Dendritic cell treated with granulocyte-macrophage colony-stimulating factor and Interleukin-4, amounts not matched to agents 40 ng/mL and 50 ng/mL, for 4 days (primary cell): ENCODE results near the gene ICAM1.
A peak's percentile ranks its signal among the peaks of the same experiment; 100 is the strongest.
"Not testable (repeated sequence)": the region's sequence is repeated elsewhere in the genome, so short reads cannot be mapped to it uniquely, and the experiment has no call there.

Experiments
- H3K27ac Mint-ChIP-seq: one replicate; pipeline ENCODE4 v1.8.0; 2022; ENCODE audit warnings: mild to moderate bottlenecking, mixed read lengths
- H3K27me3 Mint-ChIP-seq: one replicate; pipeline ENCODE4 v1.8.0; 2022; ENCODE audit warnings: mild to moderate bottlenecking, mixed read lengths
- H3K36me3 Mint-ChIP-seq: one replicate; pipeline ENCODE4 v1.8.0; 2022; ENCODE audit warnings: low read depth, mixed read lengths
- H3K4me1 Mint-ChIP-seq: one replicate; pipeline ENCODE4 v1.8.0; 2022; ENCODE audit warnings: low read depth, mixed read lengths
- H3K4me3 Mint-ChIP-seq: one replicate; pipeline ENCODE4 v1.8.0; 2022; ENCODE audit warnings: mild to moderate bottlenecking, moderate library complexity, mixed read lengths
- H3K9me3 Mint-ChIP-seq: one replicate; pipeline ENCODE4 v1.8.0; 2022; ENCODE audit warnings: mixed read lengths
- intact Hi-C: fragments of 100-400 bp; cut with micrococcal nuclease; formaldehyde crosslinking; loops from one replicate; pipeline ENCODE4 v1.15.0; 2022

ICAM1 gene

GRCh38 chr19:10231612-10232228 is 39.2 kb upstream of the ICAM1 start:
- intact Hi-C loops: loop anchor here (2.0 to 5.0 kb wide), 2 partner anchors 19 to 34 kb away; no protein-coding TSS in a partner anchor
- Mint-ChIP-seq H3K36me3 (peaks cover 27% of the 10 kb centered on the region), H3K27ac (peak overlapping the region; percentile 91), H3K27me3 (peaks cover 6% of the 10 kb centered on the region), H3K9me3 (no peaks in the 10 kb centered on the region), H3K4me1 (peaks cover 36% of the 10 kb centered on the region), H3K4me3 (peak overlapping the region; percentile 92)

DNA sequence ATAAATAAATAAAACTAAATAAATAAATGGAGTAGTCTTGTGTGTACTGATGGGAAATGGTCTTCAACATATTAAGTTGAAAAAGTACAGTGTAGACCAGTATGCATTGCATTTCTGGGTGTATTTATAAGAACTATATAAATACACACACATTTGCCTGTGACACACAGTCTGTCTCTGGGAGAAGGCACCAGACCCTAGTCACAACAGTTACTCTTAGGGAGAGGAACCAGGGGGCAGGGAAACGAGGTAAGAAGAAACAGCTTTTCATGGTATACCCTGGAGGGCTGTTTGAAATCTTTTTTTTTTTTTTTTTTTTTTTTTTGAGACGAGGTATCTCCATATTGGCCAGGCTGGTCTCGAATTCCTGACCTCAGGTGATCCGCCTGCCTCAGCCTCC is 37.0 kb upstream of the ICAM1 start:
- Mint-ChIP-seq H3K4me3 (no peak overlapping the region), H3K4me1 (peaks cover 31% of the 10 kb centered on the region), H3K27me3 (peaks cover 6% of the 10 kb centered on the region), H3K27ac (no peak overlapping the region), H3K9me3 (no peaks in the 10 kb centered on the region), H3K36me3 (peaks cover 12% of the 10 kb centered on the region)
- intact Hi-C loops: loop anchor here (5.0 kb wide), 1 partner anchor 37 kb away; no protein-coding TSS in a partner anchor

- intact Hi-C loops: no loop called here
- H3K9me3 Mint-ChIP-seq: no peaks in the 10 kb centered on the region
- peaks cover 10% of the 10 kb centered on the region for H3K36me3 Mint-ChIP-seq
- peaks cover 26% of the 10 kb centered on the region for H3K4me1 Mint-ChIP-seq
- no peak overlapping the region for H3K27ac Mint-ChIP-seq
- H3K4me3 Mint-ChIP-seq: no peak overlapping the region
- H3K27me3 Mint-ChIP-seq: peaks cover 6% of the 10 kb centered on the region
Measured at GRCh38 chr19:10235003-10235402, 35.9 kb upstream of the ICAM1 start.

DNA sequence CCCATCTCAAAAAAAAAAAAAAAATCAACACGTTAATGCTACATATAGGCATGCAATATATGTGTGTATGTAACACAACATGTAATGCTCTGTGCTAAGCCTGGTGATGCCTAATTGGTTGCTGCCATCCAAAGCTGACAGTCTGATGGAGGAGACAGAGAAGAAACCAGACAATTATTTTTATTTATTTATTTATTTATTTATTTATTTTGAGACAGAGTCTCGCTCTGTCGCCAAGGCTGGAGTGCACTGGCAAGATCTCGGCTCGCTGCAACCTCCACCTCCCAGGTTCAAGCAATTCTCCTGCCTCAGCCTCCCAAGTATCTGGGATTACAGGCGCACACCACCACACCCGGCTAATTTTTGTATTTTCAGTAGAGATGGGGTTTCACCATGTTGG is 35.5 kb upstream of the ICAM1 start:
- H3K4me3 Mint-ChIP-seq, H3K27ac Mint-ChIP-seq, intact Hi-C loops, H3K36me3 Mint-ChIP-seq, H3K9me3 Mint-ChIP-seq, H3K27me3 Mint-ChIP-seq: not testable (repeated sequence)
- peaks cover 26% of the 10 kb centered on the region for H3K4me1 Mint-ChIP-seq

DNA sequence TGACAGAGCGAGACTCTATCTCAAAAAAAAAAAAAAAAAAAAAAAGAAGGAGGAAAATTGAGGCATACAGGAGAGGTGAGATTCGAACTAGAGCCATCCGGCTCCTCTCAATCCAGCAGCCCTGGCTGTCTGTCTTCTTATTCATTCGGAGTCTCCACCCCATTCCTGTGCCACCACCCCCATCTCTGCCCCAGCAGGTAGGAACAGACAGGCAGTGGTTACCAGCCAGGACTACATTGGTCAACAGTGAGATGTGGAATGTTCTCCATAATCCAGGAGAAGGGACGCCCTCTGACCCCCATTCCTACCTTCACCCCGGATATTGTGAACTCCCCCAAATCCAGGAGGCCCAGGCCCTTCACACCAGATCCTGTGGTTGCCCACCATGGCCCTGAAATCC is 33.2 kb upstream of the ICAM1 start:
- Mint-ChIP-seq H3K36me3 (no peaks in the 10 kb centered on the region), H3K27ac (peak overlapping the region; percentile 35), H3K4me1 (peaks cover 26% of the 10 kb centered on the region), H3K4me3 (no peak overlapping the region), H3K27me3 (no peaks in the 10 kb centered on the region), H3K9me3 (no peaks in the 10 kb centered on the region)
- intact Hi-C loops: no loop called here

DNA sequence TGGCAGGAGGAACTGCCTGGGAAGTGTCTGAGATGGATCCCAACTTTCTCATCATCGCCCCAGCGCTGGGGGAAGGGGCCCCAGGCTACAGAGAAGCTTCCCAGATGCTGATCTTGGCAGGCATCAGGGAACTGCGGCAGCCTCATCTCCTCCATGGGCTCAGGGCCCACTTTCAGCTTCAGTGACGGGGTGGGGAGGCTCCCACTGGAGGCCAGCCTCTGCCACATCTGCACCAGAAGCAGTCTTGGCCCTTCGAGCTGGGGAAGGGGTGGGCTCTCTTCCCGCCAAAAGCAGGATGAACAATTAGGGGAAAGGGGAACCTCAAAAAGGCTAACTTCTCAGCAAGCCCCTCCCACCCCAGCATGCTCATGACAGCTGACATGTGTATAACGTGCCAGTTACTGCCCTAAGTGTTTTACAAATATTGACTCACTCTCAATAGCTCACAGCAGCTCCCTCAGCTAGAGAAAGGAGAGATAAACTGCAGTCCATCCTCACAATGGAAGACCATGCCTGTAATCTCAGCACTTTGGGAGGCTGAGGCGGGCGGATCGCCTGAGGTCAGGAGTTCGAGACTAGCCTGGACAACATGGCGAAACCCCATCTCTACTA is 32.6 kb upstream of the ICAM1 start:
- Mint-ChIP-seq H3K4me1 (peaks cover 26% of the 10 kb centered on the region), H3K4me3 (no peak overlapping the region), H3K9me3 (no peaks in the 10 kb centered on the region), H3K27me3 (no peaks in the 10 kb centered on the region), H3K27ac (peak overlapping the region; percentile 35), H3K36me3 (no peaks in the 10 kb centered on the region)
- intact Hi-C loops: no loop called here

GRCh38 chr19:10241826-10242449 is 29.0 kb upstream of the ICAM1 start:
- not testable (repeated sequence) for H3K4me3 Mint-ChIP-seq

GRCh38 chr19:10243606-10244005 is 27.3 kb upstream of the ICAM1 start:
- Mint-ChIP-seq H3K27me3 (no peaks in the 10 kb centered on the region), H3K36me3 (no peaks in the 10 kb centered on the region), H3K27ac (no peak overlapping the region), H3K9me3 (no peaks in the 10 kb centered on the region), H3K4me1 (peaks cover 17% of the 10 kb centered on the region), H3K4me3 (no peak overlapping the region)
- intact Hi-C loops: no loop called here

More at GRCh38 chr19:10241826-10242449, 29.0 kb upstream of the ICAM1 start:
- H3K36me3 Mint-ChIP-seq, intact Hi-C loops, H3K27me3 Mint-ChIP-seq, H3K27ac Mint-ChIP-seq, H3K9me3 Mint-ChIP-seq: not testable (repeated sequence)
- peaks cover 27% of the 10 kb centered on the region for H3K4me1 Mint-ChIP-seq

DNA sequence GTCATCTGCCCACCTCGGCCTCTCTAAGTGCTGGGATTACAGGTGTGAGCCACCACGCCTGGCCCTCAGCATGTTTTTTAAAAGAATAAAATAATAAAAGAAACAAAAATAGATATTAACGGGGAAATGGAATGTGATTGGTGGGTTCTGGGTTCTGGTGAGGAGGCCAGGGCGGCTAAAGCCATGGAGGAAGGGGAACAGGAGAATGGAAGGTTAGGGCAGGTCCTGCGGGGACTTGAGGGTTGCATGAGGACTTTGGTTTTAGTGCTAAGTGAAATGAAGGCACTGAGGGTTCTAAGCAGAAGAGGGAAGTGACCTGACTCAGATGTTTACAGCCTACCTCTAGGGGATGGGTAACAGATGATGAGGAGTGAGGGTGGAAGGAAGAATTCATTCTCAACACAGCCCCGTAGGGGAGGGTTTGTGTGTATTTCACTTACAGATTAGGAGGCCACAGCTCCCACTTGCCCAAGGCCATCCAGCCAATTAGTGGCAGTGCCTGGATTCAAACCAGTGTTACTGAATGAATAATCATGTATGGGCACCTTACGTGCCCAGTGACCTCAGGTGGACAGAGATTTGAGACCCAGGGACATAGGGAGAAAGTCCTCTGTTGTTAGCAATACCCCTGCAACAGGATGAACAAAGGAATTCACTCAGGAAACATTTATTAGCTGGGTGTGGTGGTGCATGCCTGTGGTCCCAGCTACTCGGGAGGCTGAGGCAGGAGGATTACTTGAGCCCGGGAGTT is 25.6 kb upstream of the ICAM1 start:
- Mint-ChIP-seq H3K4me3 (no peak overlapping the region), H3K36me3 (no peaks in the 10 kb centered on the region), H3K27ac (no peak overlapping the region), H3K9me3 (no peaks in the 10 kb centered on the region), H3K27me3 (no peaks in the 10 kb centered on the region), H3K4me1 (peaks cover 9% of the 10 kb centered on the region)
- intact Hi-C loops: no loop called here

DNA sequence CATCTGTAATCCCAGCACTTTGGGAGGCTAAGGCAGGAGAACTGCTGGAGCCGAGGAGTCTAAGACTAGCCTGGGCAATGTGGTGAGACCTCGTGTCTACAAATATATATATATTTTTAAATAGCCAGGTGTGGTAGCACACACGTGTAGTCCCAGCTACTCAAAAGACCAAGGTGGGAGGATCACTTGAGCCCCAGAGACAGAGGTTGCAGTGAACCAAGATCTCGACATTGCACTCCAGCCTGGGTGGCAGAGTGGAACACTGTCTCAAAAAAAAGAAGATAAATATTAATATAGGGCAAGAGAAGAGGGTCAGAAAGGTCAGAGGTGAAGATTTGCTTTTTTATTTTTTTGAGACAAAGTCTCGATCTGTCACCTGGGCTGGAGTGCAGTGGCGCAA is 24.4 kb upstream of the ICAM1 start:
- Mint-ChIP-seq H3K4me1 (peaks cover 15% of the 10 kb centered on the region), H3K36me3 (peaks cover under 1% of the 10 kb centered on the region), H3K27me3 (no peaks in the 10 kb centered on the region), H3K4me3 (no peak overlapping the region), H3K27ac (peak overlapping the region; percentile 28), H3K9me3 (no peaks in the 10 kb centered on the region)
- intact Hi-C loops: no loop called here

DNA sequence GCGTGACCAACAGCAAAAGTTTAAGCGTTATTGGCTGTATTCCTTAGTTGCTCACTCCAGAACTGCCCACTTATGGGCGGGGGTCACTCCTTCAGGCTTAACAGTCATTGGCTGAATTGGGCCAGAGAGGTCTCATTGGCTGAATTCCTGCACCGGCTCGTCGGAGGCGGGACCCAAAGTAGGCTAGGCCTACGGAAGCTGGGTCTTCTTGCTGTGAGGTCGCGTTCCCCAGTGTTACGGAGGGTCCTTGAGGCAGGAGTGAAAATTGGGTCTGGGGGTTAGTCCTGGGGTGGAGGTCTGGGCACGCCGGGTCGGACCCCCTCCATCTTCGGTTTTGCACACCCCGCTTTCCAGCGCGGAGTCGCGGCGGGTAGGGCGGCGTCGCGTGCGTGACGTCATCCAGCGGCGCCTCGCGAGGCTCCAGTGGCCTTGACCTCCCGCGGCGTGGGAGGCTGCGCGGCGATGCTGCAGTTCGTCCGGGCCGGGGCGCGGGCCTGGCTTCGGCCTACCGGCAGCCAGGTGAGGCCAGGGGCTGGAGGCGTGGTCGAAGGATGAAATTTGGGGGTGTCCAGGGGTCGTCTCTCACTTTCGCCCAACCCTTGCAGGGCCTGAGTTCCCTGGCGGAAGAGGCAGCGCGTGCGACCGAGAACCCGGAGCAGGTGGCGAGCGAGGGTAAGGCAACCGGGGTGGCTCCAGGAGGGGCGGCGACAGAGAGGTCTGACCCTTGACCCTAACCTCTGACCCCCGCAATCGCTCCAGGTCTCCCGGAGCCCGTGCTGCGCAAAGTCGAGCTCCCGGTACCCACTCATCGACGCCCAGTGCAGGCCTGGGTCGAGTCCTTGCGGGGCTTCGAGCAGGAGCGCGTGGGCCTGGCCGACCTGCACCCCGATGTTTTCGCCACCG is 18.9 kb upstream of the ICAM1 start, which contains the start of gene MRPL4:
Gene MRPL4, plus strand, starts transcription at position 423 of the 903 bp plus-strand sequence. Its CDS starts 40 bp downstream, at position 463.
- Mint-ChIP-seq H3K36me3 (peaks cover 50% of the 10 kb centered on the region), H3K4me3 (peak within 1 kb of the TSS; percentile 90), H3K27ac (peak within 1 kb of the TSS; percentile 98), H3K27me3 (no peaks in the 10 kb centered on the region), H3K4me1 (peaks cover 40% of the 10 kb centered on the region), H3K9me3 (no peaks in the 10 kb centered on the region)
- intact Hi-C loops: loop anchor here (2.0 kb wide), 3 partner anchors 21 to 321 kb away; partner anchors contain the start of gene S1PR2

- Mint-ChIP-seq H3K27ac (peak overlapping the region; percentile 98), H3K9me3 (no peaks in the 10 kb centered on the region), H3K4me3 (peak overlapping the region; percentile 90), H3K27me3 (no peaks in the 10 kb centered on the region), H3K36me3 (peaks cover 56% of the 10 kb centered on the region), H3K4me1 (peaks cover 40% of the 10 kb centered on the region)
- intact Hi-C loops: no loop called here
Measured at GRCh38 chr19:10252707-10253106, 18.2 kb upstream of the ICAM1 start.

DNA sequence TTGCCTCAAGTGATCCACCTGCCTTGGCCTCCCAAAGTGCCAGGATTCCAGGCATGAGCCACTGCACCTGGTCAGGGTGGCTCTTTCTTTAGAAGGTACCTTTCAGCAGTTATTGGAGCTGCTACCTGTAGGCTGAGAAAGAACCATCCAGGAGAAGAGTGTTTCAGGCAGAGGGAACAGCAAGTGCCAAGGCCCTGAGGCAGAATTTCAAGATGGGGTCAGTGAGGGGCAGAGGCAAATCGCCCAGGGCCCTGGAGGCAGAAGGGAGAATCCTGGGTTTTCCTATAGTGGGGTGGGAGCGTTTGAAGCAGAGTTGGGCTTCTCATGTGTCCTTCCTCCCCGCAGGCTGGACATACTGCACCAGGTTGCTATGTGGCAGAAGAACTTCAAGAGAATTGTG is 16.7 kb upstream of the ICAM1 start:
- Mint-ChIP-seq H3K27ac (no peak overlapping the region), H3K4me3 (no peak overlapping the region), H3K9me3 (no peaks in the 10 kb centered on the region), H3K27me3 (no peaks in the 10 kb centered on the region), H3K4me1 (peaks cover 46% of the 10 kb centered on the region), H3K36me3 (peaks cover 72% of the 10 kb centered on the region)
- intact Hi-C loops: no loop called here
